GM18867 (cell line): ENCODE data around the gene INTS7.
A peak's percentile ranks its signal among the peaks of the same experiment; 100 is the strongest.
"Not testable (repeated sequence)": the region's sequence is repeated elsewhere in the genome, so short reads cannot be mapped to it uniquely, and the experiment has no call there.

Source experiments
- ATAC-seq: cut with Tn5 transposase; IDR thresholded peaks from one replicate; pipeline ENCODE4 v1.9.1; 2021; ENCODE audit warnings: mild to moderate bottlenecking, moderate library complexity; ENCODE audit not compliant: unreplicated experiment

The INTS7 gene

DNA sequence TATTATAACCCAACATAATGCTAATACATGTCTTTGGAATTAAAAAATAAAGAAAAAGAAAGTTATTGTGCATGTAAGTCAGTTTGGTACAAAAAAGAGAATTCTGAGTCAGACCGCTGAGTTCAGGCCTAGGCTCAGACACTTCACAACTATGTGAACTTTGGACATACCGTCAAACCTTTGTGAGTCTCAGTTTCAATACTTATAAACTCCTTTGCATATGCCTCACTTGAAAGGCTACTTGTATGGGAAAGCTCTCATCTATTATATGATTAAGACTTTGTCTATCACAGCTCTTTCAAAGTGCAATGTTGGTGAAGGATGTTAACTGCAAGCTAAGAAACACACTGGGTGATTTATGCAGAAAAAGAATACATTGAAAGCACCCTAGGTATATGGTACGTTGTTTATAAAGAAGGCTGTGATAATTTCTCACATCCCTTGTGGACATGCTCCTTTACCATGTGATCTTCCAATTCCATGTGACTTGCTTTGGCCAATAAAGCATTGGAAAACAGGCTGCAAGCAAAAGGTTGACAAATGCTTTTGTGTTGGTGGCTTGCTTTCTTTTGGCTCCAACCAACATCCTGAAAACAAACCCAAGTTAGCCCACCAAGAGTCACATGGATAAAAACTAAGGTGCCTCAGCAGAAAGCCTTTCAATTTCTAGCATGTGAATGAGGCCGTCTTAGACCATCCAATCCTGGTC is 49.6 kb downstream of the INTS7 start:
- peak; percentile 96 for ATAC-seq

DNA sequence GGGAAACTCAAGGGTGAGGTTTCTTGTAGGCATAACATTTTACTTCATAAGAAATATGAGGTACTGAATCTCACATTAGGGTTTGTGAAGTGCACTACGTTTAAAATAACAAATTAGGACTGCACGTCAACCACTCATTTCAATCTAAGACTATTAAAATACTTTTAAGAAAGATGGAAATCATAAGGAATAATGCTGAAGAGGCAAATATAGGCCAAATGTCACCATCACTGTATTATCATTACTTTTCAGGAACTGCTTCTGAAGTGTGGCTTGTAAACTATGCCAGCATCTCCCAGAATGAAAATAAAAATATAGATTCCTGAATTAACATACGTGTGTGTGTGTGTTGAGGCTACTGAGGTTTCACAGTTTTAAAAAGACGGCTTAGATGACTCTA is 56.8 kb downstream of the INTS7 start:
- ATAC-seq: no peak

DNA sequence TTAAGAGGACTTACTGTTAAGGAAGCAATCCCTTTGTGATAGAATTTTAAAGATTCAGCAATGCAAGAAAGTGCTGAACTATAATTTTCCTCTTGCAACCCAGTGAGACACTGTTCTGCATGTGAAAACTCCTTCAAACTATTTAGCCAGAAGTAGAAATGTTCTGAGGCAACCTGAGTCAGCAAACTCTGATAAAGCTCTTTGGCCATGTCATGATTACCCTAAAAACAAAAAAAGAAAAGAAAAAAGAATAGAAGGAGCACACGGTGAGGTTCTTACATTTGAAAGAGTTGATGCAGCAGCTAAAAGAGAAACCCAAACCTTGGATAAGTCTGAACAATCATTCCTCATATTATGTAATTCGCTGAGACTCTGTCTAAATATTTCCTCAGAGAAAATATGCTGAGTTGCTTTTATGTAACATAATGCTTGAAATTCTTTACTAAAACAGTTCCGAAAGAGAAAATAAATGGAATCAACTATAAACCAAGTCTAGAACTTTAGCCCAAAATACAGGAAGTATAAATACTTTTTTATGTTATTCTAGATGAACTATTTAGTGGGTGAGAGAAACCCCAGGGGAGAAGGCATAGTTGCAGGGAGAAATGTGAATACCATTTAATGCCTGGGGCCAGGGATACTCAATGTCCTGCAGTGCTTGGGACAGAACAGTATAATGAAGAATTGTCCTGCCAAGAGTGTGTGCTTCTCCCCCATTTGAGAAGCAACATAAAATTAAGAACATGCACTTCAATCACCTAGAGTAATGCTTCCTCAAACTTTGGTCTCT is 60.0 kb downstream of the INTS7 start:
- no peak for ATAC-seq

DNA sequence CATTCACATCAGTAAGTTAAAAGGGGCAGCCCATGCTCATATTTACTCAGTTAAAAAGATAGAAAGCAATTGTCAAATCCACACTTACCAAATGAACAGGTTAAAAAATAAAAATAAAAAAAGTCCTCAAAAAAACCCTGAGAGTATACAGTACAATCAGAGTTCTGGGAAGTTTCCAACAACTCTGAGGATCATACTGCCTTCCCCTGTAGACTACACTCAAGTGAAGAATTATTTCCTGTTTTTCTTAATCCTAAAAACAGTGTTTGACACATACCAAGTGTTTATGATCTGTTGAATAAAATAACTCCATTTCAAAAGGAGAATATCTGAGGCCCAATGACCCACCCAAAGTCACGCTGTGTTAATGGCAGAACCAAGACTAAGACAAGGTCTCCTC is 61.8 kb downstream of the INTS7 start:
- no peak for ATAC-seq

DNA sequence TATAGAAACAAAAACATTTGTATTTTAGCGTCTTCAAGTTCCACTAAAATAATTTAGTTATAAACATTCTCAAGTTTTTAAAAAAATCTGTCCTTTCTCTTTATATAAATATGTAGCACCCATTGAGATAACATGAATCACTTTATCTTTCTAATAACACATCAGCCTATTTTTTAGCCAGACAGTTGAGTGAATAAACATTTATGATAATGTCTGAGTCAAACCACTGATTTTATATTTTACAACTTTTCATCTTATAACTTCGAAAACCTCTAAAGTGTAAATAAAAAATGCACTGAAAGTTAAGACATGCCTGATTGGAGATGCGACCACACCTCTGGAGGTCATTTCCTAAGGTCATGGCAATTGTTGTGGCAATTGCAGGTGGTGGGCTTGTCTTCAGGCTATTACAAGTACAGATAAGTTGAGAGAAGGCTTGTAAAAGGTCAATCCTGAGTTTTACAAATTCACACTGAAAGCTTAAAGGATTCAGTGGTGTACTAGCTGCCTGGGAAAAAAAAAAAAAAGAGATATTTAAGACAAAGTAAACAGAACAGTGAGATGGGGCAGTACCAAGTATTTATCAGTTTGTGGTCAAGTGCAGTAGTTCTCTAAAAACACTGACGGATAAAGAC is 67.0 kb downstream of the INTS7 start:
- ATAC-seq: no peak

DNA sequence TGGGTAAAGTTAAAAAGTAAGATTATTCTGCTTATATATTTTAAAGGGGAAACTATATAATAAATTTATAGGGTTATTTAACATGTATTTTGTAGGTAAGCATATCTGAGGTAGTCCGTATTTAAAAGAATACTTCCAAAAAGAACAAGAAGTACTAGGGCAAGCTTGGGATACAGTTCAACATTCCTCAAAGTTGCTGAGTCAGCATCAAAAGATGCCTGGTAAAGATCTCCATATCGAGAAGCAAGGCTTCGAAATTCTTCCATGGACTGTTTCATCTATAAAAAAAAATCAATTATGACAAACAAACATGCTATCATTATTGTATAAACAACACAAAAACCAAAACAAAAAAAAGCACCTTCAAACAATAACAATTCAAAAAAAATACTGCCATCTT is 67.7 kb downstream of the INTS7 start:
- ATAC-seq: no peak

DNA sequence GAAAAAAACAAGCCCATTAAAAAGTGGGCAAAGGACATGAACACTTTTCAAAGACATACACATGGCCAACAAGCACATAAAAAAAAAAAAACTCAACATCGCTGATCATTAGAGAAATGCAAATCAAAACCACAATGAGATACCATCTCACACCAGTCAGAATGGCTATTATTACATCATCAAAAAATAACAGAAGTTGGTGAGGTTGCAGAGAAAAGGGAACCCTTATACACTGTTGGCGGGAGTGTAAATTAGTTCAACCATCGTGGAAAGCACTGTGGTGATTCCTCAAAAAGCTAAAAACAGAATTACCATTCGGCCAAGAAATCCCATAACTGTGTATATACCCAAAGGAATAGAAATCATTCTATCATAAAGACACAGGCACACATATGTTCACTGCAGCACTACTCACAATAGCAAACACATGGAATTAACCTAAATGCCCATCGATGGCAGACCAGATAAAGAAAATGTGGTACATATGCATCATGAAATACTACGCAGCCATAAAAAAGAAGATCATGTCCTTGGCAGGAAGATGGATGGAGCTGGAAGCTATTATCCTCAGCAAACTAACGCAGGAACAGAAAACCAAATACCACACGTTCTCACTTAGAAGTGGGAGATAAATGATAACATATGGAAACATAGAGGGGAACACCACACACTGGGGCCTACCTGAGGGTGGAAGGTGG is 70.1 kb downstream of the INTS7 start:
- no peak for ATAC-seq

DNA sequence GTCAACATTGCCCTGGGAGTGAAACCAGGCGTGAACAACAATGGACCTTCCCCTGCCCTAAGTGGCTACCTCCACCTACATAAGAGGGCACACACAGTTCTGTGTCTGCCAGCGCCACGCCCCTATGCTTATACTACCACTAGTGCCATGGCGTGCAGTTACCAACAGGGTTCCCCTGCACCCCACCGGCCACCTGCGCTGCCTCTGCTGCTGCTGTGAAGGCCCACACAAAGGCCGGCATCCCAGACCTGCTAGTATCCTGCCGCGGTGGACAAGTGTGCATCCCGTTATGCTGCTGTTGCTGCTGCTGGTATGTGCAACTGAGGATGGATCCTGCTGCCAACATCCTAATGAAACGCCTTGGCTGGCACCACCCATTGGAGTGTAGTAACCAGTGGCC is 75.7 kb downstream of the INTS7 start:
- no peak for ATAC-seq

DNA sequence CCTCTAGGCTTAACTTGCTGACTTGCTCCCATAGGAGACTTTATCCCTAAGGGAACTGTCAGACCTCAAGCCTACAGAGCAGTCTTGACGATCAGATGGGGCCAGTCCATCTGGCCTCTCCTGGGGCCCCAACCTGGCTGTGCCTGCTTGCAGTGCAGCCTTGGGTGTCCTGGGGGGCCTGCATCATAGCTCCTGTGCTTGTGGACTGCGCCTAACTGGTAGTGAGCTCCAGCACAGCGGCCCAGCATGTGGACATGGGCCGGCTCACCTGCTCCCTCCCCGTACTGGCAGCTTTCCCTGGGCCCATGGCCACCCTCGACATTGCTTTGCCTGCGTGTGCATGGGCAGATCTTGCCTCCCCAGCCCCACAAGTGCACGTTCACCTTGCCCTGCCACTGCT is 76.1 kb downstream of the INTS7 start:
- no peak for ATAC-seq

DNA sequence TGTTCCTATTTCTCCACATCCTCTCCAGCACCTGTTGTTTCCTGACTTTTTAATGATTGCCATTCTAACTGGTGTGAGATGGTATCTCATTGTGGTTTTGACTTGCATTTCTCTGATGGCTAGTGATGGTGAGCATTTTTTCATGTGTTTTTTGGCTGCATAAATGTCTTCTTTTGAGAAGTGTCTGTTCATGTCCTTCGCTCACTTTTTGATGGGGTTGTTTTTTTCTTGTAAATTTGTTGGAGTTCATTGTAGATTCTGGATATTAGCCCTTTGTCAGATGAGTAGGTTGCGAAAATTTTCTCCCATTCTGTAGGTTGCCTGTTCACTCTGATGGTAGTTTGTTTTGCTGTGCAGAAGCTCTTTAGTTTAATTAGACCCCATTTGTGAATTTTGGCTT is 81.3 kb downstream of the INTS7 start:
- not testable (repeated sequence) for ATAC-seq

DNA sequence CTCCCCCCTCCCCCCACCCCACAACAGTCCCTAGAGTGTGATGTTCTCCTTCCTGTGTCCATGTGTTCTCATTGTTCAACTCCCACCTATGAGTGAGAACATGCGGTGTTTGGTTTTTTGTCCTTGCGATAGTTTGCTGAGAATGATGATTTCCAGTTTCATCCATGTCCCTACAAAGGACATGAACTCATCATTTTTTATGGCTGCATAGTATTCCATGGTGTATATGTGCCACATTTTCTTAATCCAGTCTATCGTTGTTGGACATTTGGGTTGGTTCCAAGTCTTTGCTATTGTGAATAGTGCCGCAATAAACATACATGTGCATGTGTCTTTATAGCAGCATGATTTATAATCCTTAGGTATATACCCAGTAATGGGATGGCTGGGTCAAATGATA is 81.8 kb downstream of the INTS7 start:
- ATAC-seq: not testable (repeated sequence)

DNA sequence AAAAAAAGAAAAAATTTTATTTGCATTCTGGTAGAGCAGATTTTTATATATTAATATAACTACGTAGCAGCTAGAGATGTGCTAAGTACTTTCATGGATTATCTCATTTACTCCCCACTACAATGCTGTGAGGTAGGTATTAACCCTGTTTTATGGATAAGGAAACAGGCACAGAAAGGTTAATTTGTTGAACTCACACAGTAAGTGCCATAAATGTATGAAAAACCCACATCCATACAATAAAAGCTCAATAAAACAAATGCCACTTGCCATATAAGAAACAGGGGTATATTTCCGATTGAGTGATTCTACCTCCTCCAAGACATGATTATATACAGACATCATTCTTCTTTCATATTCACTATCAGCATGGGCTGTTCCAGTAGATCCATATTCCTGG is 83.1 kb downstream of the INTS7 start:
- no peak for ATAC-seq

DNA sequence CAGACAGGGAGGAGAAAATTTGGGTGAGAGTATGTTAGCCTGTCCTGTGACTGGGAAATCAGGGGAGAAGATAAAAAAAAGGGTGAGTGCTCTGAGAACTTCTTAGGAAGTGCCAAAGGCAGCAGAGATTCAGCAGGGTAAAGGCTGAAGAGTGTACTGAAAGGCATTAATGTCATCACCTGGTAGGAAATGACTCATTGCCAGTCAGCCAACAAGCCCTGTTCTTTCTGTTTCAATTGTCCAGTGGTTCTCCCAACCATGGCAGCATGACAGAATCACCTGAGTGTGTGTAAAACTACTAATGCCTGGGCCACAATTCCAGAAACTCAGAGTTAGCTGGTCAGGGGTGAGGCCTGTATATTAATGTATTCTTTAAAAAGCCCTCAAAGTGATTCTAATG is 83.5 kb downstream of the INTS7 start:
- peak; percentile 95 for ATAC-seq

DNA sequence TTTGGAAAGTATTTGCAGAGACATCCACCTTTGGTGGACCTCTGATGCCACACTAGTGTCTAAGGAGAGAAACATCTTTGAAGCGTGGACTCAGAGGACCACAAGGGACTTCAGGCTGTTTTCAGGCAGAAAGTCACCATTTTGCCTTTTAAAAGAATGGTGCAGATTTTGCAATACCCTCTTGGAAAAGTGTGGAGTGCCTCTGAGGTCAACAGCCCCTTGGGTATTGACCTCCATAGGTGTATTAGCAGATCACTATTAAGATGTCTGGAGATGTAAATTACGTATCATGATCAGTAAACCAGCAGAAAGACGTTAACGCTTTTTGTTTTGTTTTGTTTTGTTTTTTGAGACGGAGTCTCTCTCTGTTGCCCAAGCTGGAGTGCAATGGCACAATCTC is 87.0 kb downstream of the INTS7 start:
- no peak for ATAC-seq

DNA sequence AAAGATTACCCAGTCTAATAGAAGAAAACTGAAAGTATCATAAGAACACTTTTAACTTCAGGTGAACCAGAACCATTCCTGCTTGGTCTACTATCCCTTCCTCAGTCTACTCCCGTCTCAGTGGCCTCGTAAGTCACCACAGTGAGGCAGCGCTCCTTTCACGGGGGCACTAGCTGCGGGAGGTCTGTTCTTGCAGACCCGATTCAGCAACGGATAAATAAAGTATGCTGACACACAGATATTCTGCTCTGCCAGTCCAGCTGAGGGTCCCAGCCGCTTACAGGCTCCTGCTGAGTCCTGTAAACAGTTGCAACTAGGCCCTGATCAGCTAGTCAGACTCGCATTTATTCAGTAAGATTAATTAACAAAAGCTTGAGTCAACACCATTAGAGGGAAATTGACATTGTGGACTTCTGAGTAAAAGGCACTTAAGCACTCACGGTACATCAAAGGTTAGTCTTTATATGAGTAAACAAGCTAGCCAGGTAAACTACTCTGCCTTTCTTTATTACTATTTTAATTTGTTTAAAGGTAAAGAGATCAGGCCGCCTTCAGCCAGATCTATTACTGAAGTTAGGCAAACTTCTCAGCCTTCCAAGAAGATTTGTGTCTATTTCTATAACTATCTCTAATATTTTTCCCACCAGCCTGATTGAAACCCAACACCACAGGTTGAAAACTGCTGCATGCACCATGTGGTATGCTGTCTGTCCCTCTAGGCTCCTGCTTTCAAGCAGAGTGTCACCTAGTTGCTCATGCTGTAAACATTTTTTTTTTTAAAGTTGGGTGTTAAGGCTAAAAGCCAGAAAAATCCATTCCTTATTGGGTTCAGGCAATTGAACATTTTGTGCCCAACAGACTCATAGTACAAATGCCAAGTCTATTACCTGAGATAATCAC is 87.7 kb downstream of the INTS7 start:
- ATAC-seq: no peak

DNA sequence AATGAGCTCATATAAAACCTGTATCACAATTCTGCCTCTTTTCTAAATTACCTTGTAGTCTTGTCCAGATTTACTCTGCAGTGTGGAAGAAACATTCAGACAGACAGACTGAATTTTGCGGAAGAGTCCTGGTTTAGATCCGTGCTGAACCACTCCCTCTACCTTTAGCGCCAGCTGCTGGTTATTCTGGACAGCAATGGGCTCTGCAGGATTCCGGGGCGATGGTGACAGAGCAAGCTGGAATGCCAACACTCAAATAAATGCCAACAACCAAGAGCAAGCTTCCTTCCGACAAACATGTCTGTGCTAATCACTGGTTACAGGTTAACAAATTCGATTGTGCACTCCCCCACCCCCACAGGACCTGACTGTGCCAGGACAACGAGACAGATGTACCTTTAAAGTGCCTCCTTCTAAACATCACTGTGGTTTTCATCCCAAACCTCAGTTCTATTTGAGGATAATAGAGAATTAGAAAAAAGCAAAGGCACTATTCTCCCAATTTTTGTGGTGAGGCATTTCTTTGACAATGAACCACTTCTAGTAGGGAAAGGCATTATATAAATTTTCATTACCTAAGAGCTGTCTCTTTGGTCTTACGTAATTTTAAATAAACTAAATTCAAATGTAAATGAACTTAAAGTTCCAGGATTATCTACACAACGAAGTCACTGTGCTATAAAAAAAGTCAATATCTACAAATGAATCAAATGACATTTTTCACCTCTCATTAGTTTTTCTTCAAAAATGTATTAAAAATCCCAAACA is 90.4 kb downstream of the INTS7 start:
- ATAC-seq: no peak

DNA sequence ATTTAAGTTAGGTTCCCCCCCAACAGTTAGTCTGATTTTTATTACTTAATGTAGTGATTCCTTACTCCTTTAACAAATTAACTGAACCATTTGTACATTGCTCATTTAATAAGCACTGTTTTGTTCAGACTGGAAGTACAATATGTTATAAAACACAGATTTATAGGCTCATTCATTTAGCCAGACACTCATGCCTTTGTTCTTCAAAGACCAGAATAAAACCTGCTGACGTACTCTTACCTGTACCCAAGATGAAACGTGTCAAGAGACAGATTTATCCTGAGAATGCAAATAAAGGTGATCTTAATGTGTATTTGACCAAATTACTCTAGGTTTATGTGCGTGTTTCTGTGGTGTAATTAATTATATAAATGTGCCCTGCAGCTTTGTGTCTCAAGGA is 92.8 kb downstream of the INTS7 start:
- ATAC-seq: no peak

DNA sequence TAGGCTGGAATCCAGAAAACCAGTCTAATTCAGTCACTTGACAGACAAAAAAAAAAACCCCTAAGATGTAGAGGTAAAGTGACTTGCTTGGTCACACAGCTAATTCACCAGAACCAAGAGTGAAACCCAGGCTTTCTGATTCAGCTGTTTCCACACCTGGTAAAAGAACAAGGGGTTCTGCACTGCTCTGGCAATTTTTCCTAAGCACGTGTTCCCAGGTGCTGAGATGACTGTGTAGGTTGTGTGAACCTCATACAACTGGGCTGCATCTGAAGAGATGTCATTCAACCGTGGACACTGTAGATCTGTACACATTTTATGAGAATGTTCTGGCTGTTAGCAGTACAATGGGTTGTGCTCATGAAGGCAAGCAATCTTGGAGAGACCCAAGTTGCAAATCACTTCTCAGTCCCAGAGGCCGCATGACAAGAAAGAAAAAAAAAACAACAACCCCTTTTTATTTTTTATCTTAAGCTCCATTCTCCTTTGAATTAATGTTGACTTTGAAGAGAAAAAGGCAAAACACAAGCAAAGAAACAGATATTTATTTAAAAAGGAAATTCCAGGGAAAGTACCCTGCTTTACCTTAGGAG is 95.4 kb downstream of the INTS7 start:
- peak; percentile 78 for ATAC-seq

DNA sequence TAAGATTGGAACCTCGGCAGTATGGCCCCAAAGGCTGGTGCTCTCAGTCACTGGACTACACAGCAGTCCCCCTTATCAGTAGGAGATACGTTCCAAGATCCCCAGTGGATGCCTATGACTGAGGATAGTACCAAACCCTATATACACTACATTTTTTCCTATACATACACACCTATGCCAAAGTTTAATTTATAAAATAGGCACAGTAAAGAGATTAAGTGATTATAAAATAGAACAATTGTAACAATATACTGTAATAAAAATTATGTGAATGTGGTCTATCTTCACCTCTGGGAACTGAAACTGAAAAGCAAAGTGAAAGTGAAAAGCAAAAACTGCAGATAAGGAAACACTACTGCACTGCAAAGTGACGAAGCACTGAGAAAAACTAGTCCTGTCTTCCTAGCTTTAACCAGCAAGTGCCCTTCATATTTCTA is 96.8 kb downstream of the INTS7 start:
- ATAC-seq: no peak
